GM23338 (cell line): Measurements from ENCODE around the gene SCG2. TPM values are rescaled to one million over a fixed set of nuclear protein-coding genes. Genes with fewer than 3 reads are reported as not detected.

Source experiments
- ATAC-seq: fragments of 200-7000 bp; cut with Tn5 transposase; 3 replicates; pipeline ENCODE4 v1.9.1; 2020
- DNase-seq: peaks from one replicate; pipeline ENCODE4 v3.0.0-alpha.2; 2015; ENCODE audit warnings: low spot score
- H2AFZ ChIP-seq: fragments of 200-600 bp; sonication (generic); 2 replicates; pipeline ENCODE4 v1.8.0; 2016; ENCODE audit warnings: antibody characterized with exemption, mild to moderate bottlenecking, moderate library complexity
- H3F3A ChIP-seq: fragments of 200-600 bp; sonication (generic); replicated peaks from 2 replicates; pipeline ENCODE4 v1.8.0; 2017; ENCODE audit warnings: antibody characterized with exemption, mixed run types, low read depth
- H3K27ac ChIP-seq: fragments of 200-600 bp; sonication (generic); 2 replicates; pipeline ENCODE4 v1.6.1; 2016; ENCODE audit warnings: low read depth
- H3K27me3 ChIP-seq: fragments of 200-600 bp; sonication (generic); 2 replicates; pipeline ENCODE4 v1.8.0; 2016; ENCODE audit warnings: mild to moderate bottlenecking, mixed run types, moderate library complexity; ENCODE audit not compliant: insufficient read depth
- H3K36me3 ChIP-seq: fragments of 200-600 bp; sonication (generic); 2 replicates; pipeline ENCODE4 v1.8.0; 2016; ENCODE audit warnings: mild to moderate bottlenecking; ENCODE audit not compliant: insufficient read depth
- H3K4me1 ChIP-seq: fragments of 200-600 bp; sonication (generic); 2 replicates; pipeline ENCODE4 v1.8.0; 2016; ENCODE audit warnings: mild to moderate bottlenecking, moderate library complexity; ENCODE audit not compliant: insufficient read depth
- H3K4me2 ChIP-seq: fragments of 200-600 bp; sonication (generic); 2 replicates; pipeline ENCODE4 v1.7.1; 2017; ENCODE audit warnings: mixed run types
- H3K4me3 ChIP-seq: fragments of 200-600 bp; sonication (generic); 2 replicates; pipeline ENCODE4 v1.6.1; 2016; ENCODE audit warnings: mixed run types
- H3K79me2 ChIP-seq: fragments of 200-600 bp; sonication (generic); replicated peaks from 2 replicates; pipeline ENCODE4 v1.8.0; 2017; ENCODE audit warnings: mild to moderate bottlenecking; ENCODE audit not compliant: insufficient read depth
- H3K9me2 ChIP-seq: fragments of 200-600 bp; sonication (generic); 2 replicates; pipeline ENCODE4 v1.8.0; 2017; ENCODE audit not compliant: insufficient read depth
- H4K20me1 ChIP-seq: fragments of 200-600 bp; sonication (generic); replicated peaks from 2 replicates; pipeline ENCODE4 v1.8.0; 2017; ENCODE audit warnings: mild to moderate bottlenecking; ENCODE audit not compliant: insufficient read depth
- H3K27ac Mint-ChIP-seq: 2 replicates; pipeline ENCODE4 v1.8.0; 2020; ENCODE audit warnings: inconsistent platforms, mild to moderate bottlenecking, moderate library complexity, mixed read lengths
- H3K27me3 Mint-ChIP-seq: 3 replicates; pipeline ENCODE4 v1.8.0; 2022; ENCODE audit warnings: low read depth, mild to moderate bottlenecking, moderate library complexity, mixed read lengths, inconsistent platforms; ENCODE audit not compliant: insufficient read depth, poor library complexity
- H3K36me3 Mint-ChIP-seq: 3 replicates; pipeline ENCODE4 v1.8.0; 2021; ENCODE audit warnings: low read depth, mild to moderate bottlenecking, inconsistent platforms, moderate library complexity, mixed read lengths
- H3K4me1 Mint-ChIP-seq: 3 replicates; pipeline ENCODE4 v1.8.0; 2020; ENCODE audit warnings: mild to moderate bottlenecking, inconsistent platforms, mixed read lengths
- H3K4me3 Mint-ChIP-seq: 3 replicates; pipeline ENCODE4 v1.8.0; 2021; ENCODE audit warnings: moderate library complexity, mild to moderate bottlenecking, inconsistent platforms, mixed read lengths
- H3K9me3 Mint-ChIP-seq: 3 replicates; pipeline ENCODE4 v1.8.0; 2020; ENCODE audit warnings: moderate library complexity, mild to moderate bottlenecking, inconsistent platforms, mixed read lengths
- CREB1 ChIP-seq: fragments of 250-450 bp; sonication (Bioruptor Pico); IDR thresholded peaks from 2 replicates; pipeline ENCODE4 v1.5.0; 2020; ENCODE audit warnings: low read depth, mild to moderate bottlenecking, moderate library complexity
- EZH2 ChIP-seq: fragments of 200-600 bp; sonication (generic); IDR thresholded peaks from one replicate; pipeline ENCODE4 v1.8.0; 2017; ENCODE audit warnings: antibody characterized with exemption, mild to moderate bottlenecking, low read depth; ENCODE audit not compliant: unreplicated experiment
- EZH2phosphoT487 ChIP-seq: fragments of 200-600 bp; sonication (generic); IDR thresholded peaks from one replicate; pipeline ENCODE4 v1.8.1; 2018; ENCODE audit warnings: antibody characterized with exemption; ENCODE audit not compliant: unreplicated experiment
- JUNB ChIP-seq: IDR thresholded peaks from one replicate; pipeline ENCODE4 v1.6.1; 2016; ENCODE audit warnings: antibody characterized with exemption; ENCODE audit not compliant: unreplicated experiment
- NANOG ChIP-seq: IDR thresholded peaks from 2 replicates; pipeline ENCODE4 v1.6.1; 2016; ENCODE audit warnings: antibody characterized with exemption, borderline replicate concordance
- POLR2AphosphoS5 ChIP-seq: IDR thresholded peaks from 2 replicates; pipeline ENCODE4 v1.6.1; 2016; ENCODE audit warnings: antibody characterized with exemption, low read depth
- STAT1 ChIP-seq: IDR thresholded peaks from one replicate; pipeline ENCODE4 v1.6.1; 2016; ENCODE audit warnings: antibody characterized with exemption; ENCODE audit not compliant: unreplicated experiment
- ZNF114 ChIP-seq: fragments of 250-450 bp; sonication (Bioruptor Pico); IDR thresholded peaks from 2 replicates; pipeline ENCODE4 v1.5.0; 2020; ENCODE audit warnings: mild to moderate bottlenecking, moderate library complexity
- ZNF331 ChIP-seq: fragments of 250-450 bp; sonication (Bioruptor Pico); IDR thresholded peaks from 2 replicates; pipeline ENCODE4 v1.5.0; 2020; ENCODE audit warnings: low read depth, mild to moderate bottlenecking, moderate library complexity
- polyA plus RNA-seq: library from polyadenylated mRNA; unstranded; fragments of >200 nt; fragmentation: Nextera tagmentation; extraction: Ambion mirVana; gene quantifications from 2 replicates; pipeline ENCODE4 v1.2.1, GENCODE V29; 2016
- total RNA-seq: library from RNA; depleted of rRNA; stranded (reverse); fragments of >200 nt; shearing (Covaris generic); gene quantifications from 2 replicates; pipeline ENCODE4 v1.2.3, GENCODE V29; 2014
- TF ChIP-seq, protein P1 (sequence below), 2 experiments: fragments of 200-600 bp in 1 of 2; sonication (generic) in 1 of 2; conservative IDR thresholded peaks; 2 replicates each; pipeline versions ENCODE4 v1.5.1 to v1.6.1; 2016 to 2017; ENCODE audit warnings: antibody characterized with exemption in 2 of 2, low read depth in 2 of 2, mild to moderate bottlenecking in 2 of 2, moderate library complexity in 1 of 2
- TF ChIP-seq, protein P2 (sequence below): IDR thresholded peaks from one replicate; pipeline ENCODE4 v1.6.1; 2018; ENCODE audit warnings: antibody characterized with exemption; ENCODE audit not compliant: unreplicated experiment
- TF ChIP-seq, protein P3 (sequence below): fragments of 250-450 bp; sonication (Bioruptor Pico); IDR thresholded peaks from 2 replicates; pipeline ENCODE4 v1.5.0; 2020; ENCODE audit warnings: mild to moderate bottlenecking, moderate library complexity
- TF ChIP-seq, protein P4 (sequence below): IDR thresholded peaks from 2 replicates; pipeline ENCODE4 v1.6.1; 2016; ENCODE audit warnings: antibody characterized with exemption

Gene SCG2
- total and polyA plus RNA-seq, 2 experiments from 2014 or later = 0.18 to 0.31 TPM

DNA sequence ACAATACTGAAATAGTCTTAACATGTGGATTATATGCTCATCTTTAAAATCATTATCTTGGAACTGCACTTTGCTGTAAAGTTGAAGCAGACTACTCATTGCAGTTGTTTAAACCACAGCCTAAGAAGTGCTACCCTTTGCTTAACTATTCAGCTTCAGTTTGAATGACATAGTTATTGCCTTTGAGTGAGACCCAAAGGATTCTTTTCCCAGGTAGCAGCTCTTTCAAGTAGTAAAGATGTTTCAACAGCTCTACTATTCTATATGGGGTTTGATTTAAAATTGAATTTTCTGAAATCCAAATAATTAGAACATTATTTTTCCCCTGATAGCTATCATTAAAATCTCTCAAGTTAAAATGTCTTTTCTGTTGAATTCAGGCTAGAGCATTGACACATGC is 1.1 kb downstream of the SCG2 start:
- TF ChIP-seq EZH2phosphoT487 (no peak), EZH2 (no peak), POLR2AphosphoS5 (no peak), STAT1 (no peak), ZNF114 (CRISPR knock-in tag) (no peak), CREB1 (CRISPR knock-in tag) (no peak), ZNF331 (no peak), NANOG (no peak), JUNB (no peak)
- TF ChIP-seq, protein P1, sequence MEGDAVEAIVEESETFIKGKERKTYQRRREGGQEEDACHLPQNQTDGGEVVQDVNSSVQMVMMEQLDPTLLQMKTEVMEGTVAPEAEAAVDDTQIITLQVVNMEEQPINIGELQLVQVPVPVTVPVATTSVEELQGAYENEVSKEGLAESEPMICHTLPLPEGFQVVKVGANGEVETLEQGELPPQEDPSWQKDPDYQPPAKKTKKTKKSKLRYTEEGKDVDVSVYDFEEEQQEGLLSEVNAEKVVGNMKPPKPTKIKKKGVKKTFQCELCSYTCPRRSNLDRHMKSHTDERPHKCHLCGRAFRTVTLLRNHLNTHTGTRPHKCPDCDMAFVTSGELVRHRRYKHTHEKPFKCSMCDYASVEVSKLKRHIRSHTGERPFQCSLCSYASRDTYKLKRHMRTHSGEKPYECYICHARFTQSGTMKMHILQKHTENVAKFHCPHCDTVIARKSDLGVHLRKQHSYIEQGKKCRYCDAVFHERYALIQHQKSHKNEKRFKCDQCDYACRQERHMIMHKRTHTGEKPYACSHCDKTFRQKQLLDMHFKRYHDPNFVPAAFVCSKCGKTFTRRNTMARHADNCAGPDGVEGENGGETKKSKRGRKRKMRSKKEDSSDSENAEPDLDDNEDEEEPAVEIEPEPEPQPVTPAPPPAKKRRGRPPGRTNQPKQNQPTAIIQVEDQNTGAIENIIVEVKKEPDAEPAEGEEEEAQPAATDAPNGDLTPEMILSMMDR (conservative IDR thresholded peaks at IDR 0.05; ENCODE audit: low read depth in 2 of 2) = no peak
- TF ChIP-seq, protein P2, sequence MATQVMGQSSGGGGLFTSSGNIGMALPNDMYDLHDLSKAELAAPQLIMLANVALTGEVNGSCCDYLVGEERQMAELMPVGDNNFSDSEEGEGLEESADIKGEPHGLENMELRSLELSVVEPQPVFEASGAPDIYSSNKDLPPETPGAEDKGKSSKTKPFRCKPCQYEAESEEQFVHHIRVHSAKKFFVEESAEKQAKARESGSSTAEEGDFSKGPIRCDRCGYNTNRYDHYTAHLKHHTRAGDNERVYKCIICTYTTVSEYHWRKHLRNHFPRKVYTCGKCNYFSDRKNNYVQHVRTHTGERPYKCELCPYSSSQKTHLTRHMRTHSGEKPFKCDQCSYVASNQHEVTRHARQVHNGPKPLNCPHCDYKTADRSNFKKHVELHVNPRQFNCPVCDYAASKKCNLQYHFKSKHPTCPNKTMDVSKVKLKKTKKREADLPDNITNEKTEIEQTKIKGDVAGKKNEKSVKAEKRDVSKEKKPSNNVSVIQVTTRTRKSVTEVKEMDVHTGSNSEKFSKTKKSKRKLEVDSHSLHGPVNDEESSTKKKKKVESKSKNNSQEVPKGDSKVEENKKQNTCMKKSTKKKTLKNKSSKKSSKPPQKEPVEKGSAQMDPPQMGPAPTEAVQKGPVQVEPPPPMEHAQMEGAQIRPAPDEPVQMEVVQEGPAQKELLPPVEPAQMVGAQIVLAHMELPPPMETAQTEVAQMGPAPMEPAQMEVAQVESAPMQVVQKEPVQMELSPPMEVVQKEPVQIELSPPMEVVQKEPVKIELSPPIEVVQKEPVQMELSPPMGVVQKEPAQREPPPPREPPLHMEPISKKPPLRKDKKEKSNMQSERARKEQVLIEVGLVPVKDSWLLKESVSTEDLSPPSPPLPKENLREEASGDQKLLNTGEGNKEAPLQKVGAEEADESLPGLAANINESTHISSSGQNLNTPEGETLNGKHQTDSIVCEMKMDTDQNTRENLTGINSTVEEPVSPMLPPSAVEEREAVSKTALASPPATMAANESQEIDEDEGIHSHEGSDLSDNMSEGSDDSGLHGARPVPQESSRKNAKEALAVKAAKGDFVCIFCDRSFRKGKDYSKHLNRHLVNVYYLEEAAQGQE = no peak
- TF ChIP-seq, protein P3, sequence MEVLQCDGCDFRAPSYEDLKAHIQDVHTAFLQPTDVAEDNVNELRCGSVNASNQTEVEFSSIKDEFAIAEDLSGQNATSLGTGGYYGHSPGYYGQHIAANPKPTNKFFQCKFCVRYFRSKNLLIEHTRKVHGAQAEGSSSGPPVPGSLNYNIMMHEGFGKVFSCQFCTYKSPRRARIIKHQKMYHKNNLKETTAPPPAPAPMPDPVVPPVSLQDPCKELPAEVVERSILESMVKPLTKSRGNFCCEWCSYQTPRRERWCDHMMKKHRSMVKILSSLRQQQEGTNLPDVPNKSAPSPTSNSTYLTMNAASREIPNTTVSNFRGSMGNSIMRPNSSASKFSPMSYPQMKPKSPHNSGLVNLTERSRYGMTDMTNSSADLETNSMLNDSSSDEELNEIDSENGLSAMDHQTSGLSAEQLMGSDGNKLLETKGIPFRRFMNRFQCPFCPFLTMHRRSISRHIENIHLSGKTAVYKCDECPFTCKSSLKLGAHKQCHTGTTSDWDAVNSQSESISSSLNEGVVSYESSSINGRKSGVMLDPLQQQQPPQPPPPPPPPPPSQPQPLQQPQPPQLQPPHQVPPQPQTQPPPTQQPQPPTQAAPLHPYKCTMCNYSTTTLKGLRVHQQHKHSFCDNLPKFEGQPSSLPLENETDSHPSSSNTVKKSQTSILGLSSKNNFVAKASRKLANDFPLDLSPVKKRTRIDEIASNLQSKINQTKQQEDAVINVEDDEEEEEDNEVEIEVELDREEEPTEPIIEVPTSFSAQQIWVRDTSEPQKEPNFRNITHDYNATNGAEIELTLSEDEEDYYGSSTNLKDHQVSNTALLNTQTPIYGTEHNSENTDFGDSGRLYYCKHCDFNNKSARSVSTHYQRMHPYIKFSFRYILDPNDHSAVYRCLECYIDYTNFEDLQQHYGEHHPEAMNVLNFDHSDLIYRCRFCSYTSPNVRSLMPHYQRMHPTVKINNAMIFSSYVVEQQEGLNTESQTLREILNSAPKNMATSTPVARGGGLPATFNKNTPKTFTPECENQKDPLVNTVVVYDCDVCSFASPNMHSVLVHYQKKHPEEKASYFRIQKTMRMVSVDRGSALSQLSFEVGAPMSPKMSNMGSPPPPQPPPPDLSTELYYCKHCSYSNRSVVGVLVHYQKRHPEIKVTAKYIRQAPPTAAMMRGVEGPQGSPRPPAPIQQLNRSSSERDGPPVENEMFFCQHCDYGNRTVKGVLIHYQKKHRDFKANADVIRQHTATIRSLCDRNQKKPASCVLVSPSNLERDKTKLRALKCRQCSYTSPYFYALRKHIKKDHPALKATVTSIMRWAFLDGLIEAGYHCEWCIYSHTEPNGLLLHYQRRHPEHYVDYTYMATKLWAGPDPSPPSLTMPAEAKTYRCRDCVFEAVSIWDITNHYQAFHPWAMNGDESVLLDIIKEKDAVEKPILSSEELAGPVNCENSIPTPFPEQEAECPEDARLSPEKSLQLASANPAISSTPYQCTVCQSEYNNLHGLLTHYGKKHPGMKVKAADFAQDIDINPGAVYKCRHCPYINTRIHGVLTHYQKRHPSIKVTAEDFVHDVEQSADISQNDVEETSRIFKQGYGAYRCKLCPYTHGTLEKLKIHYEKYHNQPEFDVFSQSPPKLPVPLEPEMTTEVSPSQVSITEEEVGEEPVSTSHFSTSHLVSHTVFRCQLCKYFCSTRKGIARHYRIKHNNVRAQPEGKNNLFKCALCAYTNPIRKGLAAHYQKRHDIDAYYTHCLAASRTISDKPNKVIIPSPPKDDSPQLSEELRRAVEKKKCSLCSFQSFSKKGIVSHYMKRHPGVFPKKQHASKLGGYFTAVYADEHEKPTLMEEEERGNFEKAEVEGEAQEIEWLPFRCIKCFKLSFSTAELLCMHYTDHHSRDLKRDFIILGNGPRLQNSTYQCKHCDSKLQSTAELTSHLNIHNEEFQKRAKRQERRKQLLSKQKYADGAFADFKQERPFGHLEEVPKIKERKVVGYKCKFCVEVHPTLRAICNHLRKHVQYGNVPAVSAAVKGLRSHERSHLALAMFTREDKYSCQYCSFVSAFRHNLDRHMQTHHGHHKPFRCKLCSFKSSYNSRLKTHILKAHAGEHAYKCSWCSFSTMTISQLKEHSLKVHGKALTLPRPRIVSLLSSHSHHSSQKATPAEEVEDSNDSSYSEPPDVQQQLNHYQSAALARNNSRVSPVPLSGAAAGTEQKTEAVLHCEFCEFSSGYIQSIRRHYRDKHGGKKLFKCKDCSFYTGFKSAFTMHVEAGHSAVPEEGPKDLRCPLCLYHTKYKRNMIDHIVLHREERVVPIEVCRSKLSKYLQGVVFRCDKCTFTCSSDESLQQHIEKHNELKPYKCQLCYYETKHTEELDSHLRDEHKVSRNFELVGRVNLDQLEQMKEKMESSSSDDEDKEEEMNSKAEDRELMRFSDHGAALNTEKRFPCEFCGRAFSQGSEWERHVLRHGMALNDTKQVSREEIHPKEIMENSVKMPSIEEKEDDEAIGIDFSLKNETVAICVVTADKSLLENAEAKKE (CRISPR knock-in tag) = no peak
- TF ChIP-seq, protein P4, sequence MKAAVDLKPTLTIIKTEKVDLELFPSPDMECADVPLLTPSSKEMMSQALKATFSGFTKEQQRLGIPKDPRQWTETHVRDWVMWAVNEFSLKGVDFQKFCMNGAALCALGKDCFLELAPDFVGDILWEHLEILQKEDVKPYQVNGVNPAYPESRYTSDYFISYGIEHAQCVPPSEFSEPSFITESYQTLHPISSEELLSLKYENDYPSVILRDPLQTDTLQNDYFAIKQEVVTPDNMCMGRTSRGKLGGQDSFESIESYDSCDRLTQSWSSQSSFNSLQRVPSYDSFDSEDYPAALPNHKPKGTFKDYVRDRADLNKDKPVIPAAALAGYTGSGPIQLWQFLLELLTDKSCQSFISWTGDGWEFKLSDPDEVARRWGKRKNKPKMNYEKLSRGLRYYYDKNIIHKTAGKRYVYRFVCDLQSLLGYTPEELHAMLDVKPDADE = no peak
- H3K27ac ChIP-seq = no peak overlapping the region
- no peaks in the 10 kb centered on the region for H3K4me1 ChIP-seq
- no peaks in the 10 kb centered on the region for H3K27me3 Mint-ChIP-seq
- no peaks in the 10 kb centered on the region for H3K9me2 ChIP-seq
- no peak for DNase-seq
- H3K4me2 ChIP-seq = no peak overlapping the region
- no peaks in the 10 kb centered on the region for H3K27me3 ChIP-seq
- no peaks in the 10 kb centered on the region for H3K79me2 ChIP-seq
- no peaks in the 10 kb centered on the region for H4K20me1 ChIP-seq
- H3K36me3 Mint-ChIP-seq = no peaks in the 10 kb centered on the region
- no peak overlapping the region for H3K4me3 Mint-ChIP-seq
- H3F3A ChIP-seq = no peaks in the 10 kb centered on the region
- H2AFZ ChIP-seq = no peak overlapping the region
- no peak for ATAC-seq
- H3K4me1 Mint-ChIP-seq = no peaks in the 10 kb centered on the region
- no peaks in the 10 kb centered on the region for H3K9me3 Mint-ChIP-seq
- no peak overlapping the region for H3K4me3 ChIP-seq
- no peak overlapping the region for H3K27ac Mint-ChIP-seq
- no peaks in the 10 kb centered on the region for H3K36me3 ChIP-seq
